Mesenchymal stem cell (in vitro differentiated cells and primary cell): Measurements from ENCODE around the gene TMEM165.

Experiments
- DNase-seq: peaks from one replicate; pipeline ENCODE4 v3.0.0-alpha.2; 2013
- H2AFZ ChIP-seq: one replicate; pipeline ENCODE4 v1.6.1; 2013; ENCODE audit warnings: low read depth, mild to moderate bottlenecking, control low read depth, inconsistent platforms, low read length, moderate library complexity
- H2AK5ac ChIP-seq: 2 replicates; pipeline ENCODE4 v1.6.1; 2013; ENCODE audit warnings: low read length, moderate library complexity, mild to moderate bottlenecking, inconsistent platforms; ENCODE audit not compliant: severe bottlenecking
- H2BK120ac ChIP-seq: one replicate; pipeline ENCODE4 v1.6.1; 2013; ENCODE audit warnings: low read depth, mild to moderate bottlenecking, inconsistent platforms, low read length, moderate library complexity
- H2BK12ac ChIP-seq, 2 experiments: one replicate each; pipeline ENCODE4 v1.6.1; 2013; ENCODE audit warnings: inconsistent platforms in 2 of 2, low read length in 2 of 2, mild to moderate bottlenecking in 2 of 2, moderate library complexity in 2 of 2, control low read depth in 1 of 2
- H2BK15ac ChIP-seq: one replicate; pipeline ENCODE4 v1.6.1; 2013; ENCODE audit warnings: mild to moderate bottlenecking, low read depth, inconsistent platforms; ENCODE audit not compliant: poor library complexity, severe bottlenecking
- H2BK5ac ChIP-seq: 2 replicates; pipeline ENCODE4 v1.6.1; 2013; ENCODE audit warnings: low read depth, mild to moderate bottlenecking, low read length, control low read depth, inconsistent platforms; ENCODE audit not compliant: poor library complexity, severe bottlenecking
- H3K14ac ChIP-seq, 2 experiments: one replicate each; pipeline ENCODE4 v1.6.1; 2013; ENCODE audit warnings: inconsistent platforms in 2 of 2, low read length in 2 of 2, control low read depth in 1 of 2, mild to moderate bottlenecking in 1 of 2, moderate library complexity in 1 of 2
- H3K18ac ChIP-seq, 2 experiments: one replicate each; pipeline ENCODE4 v1.6.1; 2013; ENCODE audit warnings: inconsistent platforms in 2 of 2, low read length in 2 of 2, control low read depth in 1 of 2, low read depth in 1 of 2, mild to moderate bottlenecking in 1 of 2
- H3K23ac ChIP-seq, 2 experiments: one replicate each; pipeline ENCODE4 v1.6.1; 2013; ENCODE audit warnings: inconsistent platforms in 2 of 2, low read length in 2 of 2, mild to moderate bottlenecking in 2 of 2, moderate library complexity in 2 of 2, control low read depth in 1 of 2
- H3K27ac ChIP-seq: 2 replicates; pipeline ENCODE4 v1.5.1; 2013; ENCODE audit warnings: mild to moderate bottlenecking, moderate library complexity, low read length, control low read depth, inconsistent platforms; ENCODE audit not compliant: poor library complexity, severe bottlenecking
- H3K27me3 ChIP-seq, 2 experiments: 2 replicates each; pipeline versions ENCODE4 v1.6.1 to v1.7.0; 2013; ENCODE audit warnings: low read length in 2 of 2, mild to moderate bottlenecking in 2 of 2, moderate library complexity in 2 of 2, control low read depth in 1 of 2, inconsistent platforms in 1 of 2; ENCODE audit not compliant: control insufficient read depth in 1 of 2, insufficient read depth in 1 of 2
- H3K36me3 ChIP-seq, 2 experiments: 2 replicates each; pipeline versions ENCODE4 v1.6.1 to v1.7.0; 2013; ENCODE audit warnings: low read length in 2 of 2, control low read depth in 1 of 2, inconsistent platforms in 1 of 2, low read depth in 1 of 2, mild to moderate bottlenecking in 1 of 2; ENCODE audit not compliant: insufficient read depth in 2 of 2, control insufficient read depth in 1 of 2
- H3K4ac ChIP-seq, 2 experiments: one replicate each; pipeline ENCODE4 v1.6.1; 2013; ENCODE audit warnings: inconsistent platforms in 2 of 2, low read length in 2 of 2, mild to moderate bottlenecking in 2 of 2, moderate library complexity in 2 of 2, control low read depth in 1 of 2, low read depth in 1 of 2
- H3K4me1 ChIP-seq: 2 replicates; pipeline ENCODE4 v1.6.1; 2013; ENCODE audit warnings: low read depth, low read length, control low read depth; ENCODE audit not compliant: control insufficient read depth, insufficient read depth
- H3K4me2 ChIP-seq: 2 replicates; pipeline ENCODE4 v1.6.1; 2013; ENCODE audit warnings: low read length, mild to moderate bottlenecking, inconsistent platforms; ENCODE audit not compliant: poor library complexity, severe bottlenecking
- H3K4me3 ChIP-seq, 2 experiments: 2 replicates each; pipeline versions ENCODE4 v1.5.1 to v1.7.0; 2013; ENCODE audit warnings: low read length in 2 of 2, mild to moderate bottlenecking in 2 of 2, control low read depth in 1 of 2, low read depth in 1 of 2; ENCODE audit not compliant: insufficient read depth in 1 of 2
- H3K79me1 ChIP-seq: replicated peaks from 2 replicates; pipeline ENCODE4 v1.6.1; 2013; ENCODE audit warnings: mild to moderate bottlenecking, control low read depth, low read length, inconsistent platforms; ENCODE audit not compliant: poor library complexity, severe bottlenecking
- H3K9ac ChIP-seq: 2 replicates; pipeline ENCODE4 v1.7.0; 2013; ENCODE audit warnings: mild to moderate bottlenecking, low read length, moderate library complexity
- H3K9me3 ChIP-seq: 2 replicates; pipeline ENCODE4 v1.7.0; 2013; ENCODE audit warnings: mild to moderate bottlenecking, low read length; ENCODE audit not compliant: control insufficient read depth
- H4K8ac ChIP-seq: one replicate; pipeline ENCODE4 v1.6.1; 2013; ENCODE audit warnings: inconsistent platforms, mild to moderate bottlenecking, low read length, moderate library complexity
- H4K91ac ChIP-seq: one replicate; pipeline ENCODE4 v1.6.1; 2013; ENCODE audit warnings: mild to moderate bottlenecking, low read length, inconsistent platforms
- WGBS: methylation state at CpG from one replicate; pipeline ENCODE4 v1.1.7; 2013; ENCODE audit warnings: mixed read lengths; 5-methylcytosine and 5-hydroxymethylcytosine counted together

TMEM165 gene

GRCh38 chr4:55397126-55397436 lies 1.3 kb downstream of the TMEM165 start:
- peak overlapping the region in 1 of 2 experiments; percentile 61 for H3K4ac ChIP-seq
- no peaks in the 10 kb centered on the region for H3K27me3 ChIP-seq
- H3K23ac ChIP-seq, result no peak overlapping the region
- no peaks in the 10 kb centered on the region for H3K9me3 ChIP-seq
- peak overlapping the region in 1 of 2 experiments; percentile 89 for H3K14ac ChIP-seq
- peak overlapping the region; percentile 79 to 82 for H3K18ac ChIP-seq
- H3K4me3 ChIP-seq, result peak overlapping the region; percentile 61 to 80
- no peak overlapping the region for H4K8ac ChIP-seq
- H2AFZ ChIP-seq, result peak overlapping the region; percentile 63
- peak overlapping the region; percentile 44 for H2BK5ac ChIP-seq
- H2BK120ac ChIP-seq, result no peak overlapping the region
- WGBS, result 2% methylated on average over 7 of the region's 7 CpGs
- H2BK15ac ChIP-seq, result no peak overlapping the region
- peaks cover 1% of the 10 kb centered on the region for H3K79me1 ChIP-seq
- DNase-seq, result peak; percentile 55
- H3K27ac ChIP-seq, result peak overlapping the region; percentile 92
- H3K9ac ChIP-seq, result peak overlapping the region; percentile 96
- peak overlapping the region; percentile 80 for H2AK5ac ChIP-seq
- H3K36me3 ChIP-seq, result peaks cover 0 to 22% of the 10 kb centered on the region in 2 experiments
- peak overlapping the region; percentile 90 for H3K4me2 ChIP-seq
- H4K91ac ChIP-seq, result no peak overlapping the region
- no peak overlapping the region for H2BK12ac ChIP-seq
- peaks cover 2% of the 10 kb centered on the region for H3K4me1 ChIP-seq

GRCh38 chr4:55397520-55398321 lies 2.0 kb downstream of the TMEM165 start:
- Histone ChIP-seq H3K4me2 (peak overlapping the region; percentile 90), H2AFZ (no peak overlapping the region), H4K8ac (no peak overlapping the region), H2BK120ac (no peak overlapping the region), H2BK15ac (no peak overlapping the region), H3K4me3 (peak overlapping the region; percentile 44 to 80), H3K4me1 (peaks cover 2% of the 10 kb centered on the region), H3K9me3 (no peaks in the 10 kb centered on the region), H2AK5ac (peak overlapping the region; percentile 80), H3K79me1 (peaks cover 1% of the 10 kb centered on the region), H3K27ac (peak overlapping the region; percentile 92), H2BK5ac (no peak overlapping the region), H3K14ac (no peak overlapping the region), H4K91ac (no peak overlapping the region), H3K27me3 (no peaks in the 10 kb centered on the region), H3K18ac (no peak overlapping the region), H3K23ac (no peak overlapping the region), H3K4ac (no peak overlapping the region), H3K9ac (peak overlapping the region; percentile 96), H3K36me3 (peaks cover 0 to 22% of the 10 kb centered on the region in 2 experiments), H2BK12ac (no peak overlapping the region)
- DNase-seq, result peak; percentile 96
- 18% methylated on average over 15 of the region's 15 CpGs for WGBS

- peaks cover 2% of the 10 kb centered on the region for H3K4me1 ChIP-seq
- no peak overlapping the region for H4K91ac ChIP-seq
- no peak overlapping the region for H3K18ac ChIP-seq
- H2BK5ac ChIP-seq, result no peak overlapping the region
- H3K79me1 ChIP-seq, result peaks cover 1% of the 10 kb centered on the region
- peaks cover 0 to 28% of the 10 kb centered on the region in 2 experiments for H3K36me3 ChIP-seq
- no peak overlapping the region for H2BK120ac ChIP-seq
- DNase-seq, result peak; percentile 78
- no peak overlapping the region for H3K14ac ChIP-seq
- no peak overlapping the region for H2BK15ac ChIP-seq
- WGBS, result 20% methylated on average over 1 of the region's 1 CpG
- no peak overlapping the region for H3K4ac ChIP-seq
- H3K27ac ChIP-seq, result peak overlapping the region; percentile 92
- H3K9me3 ChIP-seq, result no peaks in the 10 kb centered on the region
- H4K8ac ChIP-seq, result no peak overlapping the region
- peak overlapping the region; percentile 96 for H3K9ac ChIP-seq
- no peak overlapping the region for H2AK5ac ChIP-seq
- peak overlapping the region; percentile 90 for H3K4me2 ChIP-seq
- H3K4me3 ChIP-seq, result peak overlapping the region in 1 of 2 experiments; percentile 80
- H3K27me3 ChIP-seq, result no peaks in the 10 kb centered on the region
- H2AFZ ChIP-seq, result no peak overlapping the region
- no peak overlapping the region for H3K23ac ChIP-seq
- no peak overlapping the region for H2BK12ac ChIP-seq
Observed at GRCh38 chr4:55398461-55398860, 2.7 kb downstream of the TMEM165 start.

- Histone ChIP-seq H3K27me3 (no peaks in the 10 kb centered on the region), H3K4me2 (peak overlapping the region; percentile 83), H3K9ac (peak overlapping the region; percentile 96), H3K9me3 (no peaks in the 10 kb centered on the region), H4K91ac (peak overlapping the region; percentile 27), H2BK15ac (no peak overlapping the region), H3K14ac (no peak overlapping the region), H4K8ac (no peak overlapping the region), H3K36me3 (peaks cover under 1 to 32% of the 10 kb centered on the region in 2 experiments), H3K4me3 (peak overlapping the region in 1 of 2 experiments; percentile 80), H2BK120ac (no peak overlapping the region), H2BK12ac (no peak overlapping the region), H3K23ac (no peak overlapping the region), H3K4ac (no peak overlapping the region), H3K27ac (peak overlapping the region; percentile 25), H2AFZ (no peak overlapping the region), H3K79me1 (peaks cover 1% of the 10 kb centered on the region), H3K18ac (no peak overlapping the region), H2BK5ac (no peak overlapping the region), H2AK5ac (no peak overlapping the region), H3K4me1 (peaks cover 2% of the 10 kb centered on the region)
- peak; percentile 47 for DNase-seq
- WGBS, result 81% methylated on average over 3 of the region's 3 CpGs
Observed at GRCh38 chr4:55398966-55399365, 3.2 kb downstream of the TMEM165 start.
